ENCODE measurements around the gene SH3BP4.
A peak's percentile ranks its signal among the peaks of the same experiment; 100 is the strongest.

Gene SH3BP4

DNA sequence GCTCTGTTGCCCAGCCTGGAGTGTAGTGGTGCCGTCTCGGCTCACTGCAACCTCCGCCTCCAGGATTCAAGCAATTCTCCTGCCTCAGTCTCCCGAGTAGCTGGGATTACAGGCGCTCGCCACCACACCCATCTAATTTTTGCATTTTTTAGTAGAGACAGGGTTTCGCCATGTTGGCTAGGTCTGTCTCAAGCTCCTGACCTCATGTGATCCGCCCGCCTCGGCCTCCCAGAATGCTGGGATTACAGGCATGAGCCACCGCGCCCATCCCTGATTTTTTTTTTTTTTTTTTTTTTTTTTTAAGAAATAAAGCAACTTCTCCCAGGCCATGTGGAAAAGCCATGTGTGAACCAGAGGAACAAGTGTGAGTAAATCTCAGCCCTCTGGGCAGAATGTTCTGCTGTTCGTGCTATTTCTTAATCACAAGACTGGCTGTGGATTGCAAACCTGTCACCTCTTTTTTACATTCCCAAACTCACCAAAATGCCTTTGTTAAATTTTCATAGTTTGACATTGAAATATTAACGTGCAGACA, 6.4 kb upstream of the SH3BP4 start:
- DNase-seq: no peak

GRCh38 chr2:234947556-234947955, 4.3 kb upstream of the SH3BP4 start:
- no peak for DNase-seq

- no peak for DNase-seq
These were observed 1.9 kb upstream of the SH3BP4 start for GRCh38 chr2:234949762-234950434.

DNA sequence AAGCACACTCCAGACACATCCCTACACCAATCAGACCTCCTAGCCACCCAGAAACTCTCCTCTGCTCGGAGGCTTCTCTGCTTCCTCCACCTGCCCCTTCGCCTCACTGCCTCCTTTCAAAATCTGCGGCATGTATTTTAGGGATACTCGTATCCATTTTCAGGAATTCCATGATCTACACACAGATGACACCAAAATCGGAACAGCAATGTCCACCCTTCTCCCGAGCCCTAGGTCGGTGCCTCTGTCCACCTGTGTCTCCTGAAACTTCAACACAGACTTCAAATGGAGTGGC, 1.4 kb upstream of the SH3BP4 start:
- no peak for DNase-seq

DNA sequence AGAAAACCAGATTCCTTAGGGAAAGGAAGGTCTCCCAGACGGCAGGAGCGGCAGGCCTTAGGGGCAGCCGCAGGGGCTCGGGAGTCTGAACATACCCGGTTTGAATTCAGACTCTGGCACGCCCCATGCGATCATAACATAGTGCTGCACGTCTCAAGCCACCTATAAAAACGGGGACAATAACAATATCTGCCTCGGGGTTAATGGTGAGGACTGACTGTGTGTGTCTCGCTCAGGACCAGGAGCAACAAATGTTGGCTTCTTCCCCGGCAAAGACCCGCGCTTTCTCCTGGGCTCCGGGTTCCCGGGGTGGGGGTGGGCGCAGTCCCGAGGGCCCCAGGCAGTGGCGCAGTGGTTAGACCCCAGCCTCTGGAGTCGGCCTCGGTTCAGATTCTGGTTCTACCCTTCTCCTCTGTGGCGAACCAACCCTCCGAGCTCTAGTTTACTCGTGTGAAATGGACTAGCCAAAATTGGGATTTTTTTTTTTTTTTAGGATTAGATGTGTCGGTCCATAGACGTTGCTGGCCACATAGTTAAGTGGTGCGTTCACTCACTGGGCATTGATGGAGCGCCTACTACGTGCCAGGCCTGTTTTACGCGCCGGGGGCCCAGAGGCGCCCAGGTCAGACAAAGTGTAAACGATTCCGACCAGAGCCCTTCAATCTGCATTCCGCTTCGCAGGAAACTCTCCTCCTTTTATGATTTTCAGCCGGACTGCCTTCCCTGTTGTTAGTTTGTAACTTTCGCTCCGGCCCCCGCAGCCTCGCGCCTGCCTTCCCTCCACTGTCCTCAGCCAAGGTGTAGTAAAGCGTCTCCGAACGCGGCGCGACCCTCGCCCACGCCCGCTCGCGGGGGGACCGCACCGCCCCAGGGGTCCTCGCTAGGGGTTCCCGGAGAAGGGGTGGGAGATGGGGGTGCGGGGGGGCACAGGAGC, 820 bp upstream of the SH3BP4 start:
- DNase-seq: peak; percentile 13

- DNase-seq: peak; percentile 45
These were observed 676 bp downstream of the SH3BP4 start for GRCh38 chr2:234952270-234953115.

DNA sequence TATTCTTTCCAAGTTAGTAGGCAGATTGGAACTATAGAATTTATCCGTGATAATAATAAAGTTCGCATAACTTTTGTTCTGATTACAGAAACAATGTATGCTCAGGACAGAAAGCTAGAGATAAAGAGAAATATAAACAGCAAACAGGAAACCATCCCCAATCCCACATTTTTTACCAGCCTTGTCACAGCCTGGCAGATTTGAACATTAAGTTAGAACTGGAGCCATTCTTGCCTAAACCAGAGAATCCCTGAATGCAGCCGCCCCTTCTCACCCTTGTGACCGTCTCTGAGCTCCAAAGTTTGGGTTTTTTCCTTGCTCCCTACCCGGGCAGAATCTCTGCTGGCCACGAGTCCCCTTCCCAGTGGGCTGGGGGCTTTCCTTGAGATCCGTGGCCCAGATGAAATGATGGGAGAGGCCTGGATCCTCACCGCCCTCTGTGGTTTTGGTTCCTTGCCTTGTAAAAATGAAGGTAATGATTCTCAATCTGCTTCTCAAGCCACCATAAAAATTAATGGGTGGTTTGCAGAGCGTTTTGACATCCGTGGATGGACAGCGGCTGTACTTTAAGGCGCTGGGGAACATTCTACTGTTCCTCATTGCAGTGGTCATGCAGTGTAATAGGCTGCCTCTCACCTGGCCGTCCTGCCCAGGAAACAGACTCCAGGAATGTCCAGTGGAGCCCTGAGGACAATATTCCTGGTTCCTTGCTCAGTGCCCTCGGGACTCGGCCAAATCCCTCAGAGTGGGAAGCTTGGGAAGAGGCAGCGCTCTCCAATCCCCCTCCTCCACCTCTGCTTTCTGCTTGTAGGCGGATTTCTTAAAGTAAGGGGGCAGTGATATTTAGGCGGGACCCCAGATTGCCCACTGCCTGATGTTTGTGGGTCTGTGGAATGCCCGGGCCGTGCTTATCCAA, 1.6 kb downstream of the SH3BP4 start:
- DNase-seq: no peak

- DNase-seq: no peak
These were observed 2.8 kb downstream of the SH3BP4 start for GRCh38 chr2:234954551-234954992.

- no peak for DNase-seq
These were observed 3.3 kb downstream of the SH3BP4 start for GRCh38 chr2:234955091-234955591.

- DNase-seq: no peak
These were observed 4.2 kb downstream of the SH3BP4 start for GRCh38 chr2:234955971-234956509.

DNA sequence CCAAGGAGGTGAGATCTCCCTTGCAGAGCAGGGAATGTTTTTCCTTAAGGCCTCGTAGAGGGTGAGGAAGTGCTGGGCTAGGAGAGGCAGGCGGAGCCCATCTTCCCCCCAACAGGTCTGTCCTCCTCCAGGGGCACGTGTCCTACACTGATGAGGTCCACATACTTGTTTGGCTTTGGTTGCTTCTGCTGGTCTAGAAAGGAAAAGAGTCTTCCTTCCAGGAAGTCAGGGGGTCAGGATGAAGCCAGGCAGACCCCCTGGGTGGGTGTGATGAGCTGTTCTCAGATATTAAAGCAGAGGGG, 6.0 kb downstream of the SH3BP4 start:
- no peak for DNase-seq

DNA sequence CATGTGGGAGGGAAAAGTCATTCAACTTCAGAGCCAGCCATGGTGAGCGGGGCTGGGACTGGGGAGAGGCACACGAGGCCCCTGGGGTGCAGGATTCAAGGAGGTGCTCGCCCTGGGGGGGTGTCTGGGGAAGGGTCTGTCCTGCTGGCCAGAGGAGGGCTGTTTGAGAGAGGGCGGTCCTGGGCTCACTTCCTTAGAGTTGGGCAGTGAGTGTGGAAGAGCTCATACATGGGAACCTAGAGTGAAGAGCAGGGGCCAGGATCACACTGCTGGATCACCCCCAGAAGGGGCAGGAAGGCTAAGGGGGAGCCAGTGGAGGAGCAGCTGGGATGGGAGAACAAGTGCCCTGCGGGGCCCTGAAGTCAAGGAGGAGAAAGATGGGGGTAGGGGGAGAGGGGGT, 6.5 kb downstream of the SH3BP4 start:
- DNase-seq: no peak

- no peak for DNase-seq
These were observed 7.1 kb downstream of the SH3BP4 start for GRCh38 chr2:234958746-234959395.

- peak; percentile 56 for DNase-seq
These were observed 8.6 kb downstream of the SH3BP4 start for GRCh38 chr2:234960175-234961088.

GRCh38 chr2:234961784-234962183, 10.0 kb downstream of the SH3BP4 start:
- no peak for DNase-seq

DNA sequence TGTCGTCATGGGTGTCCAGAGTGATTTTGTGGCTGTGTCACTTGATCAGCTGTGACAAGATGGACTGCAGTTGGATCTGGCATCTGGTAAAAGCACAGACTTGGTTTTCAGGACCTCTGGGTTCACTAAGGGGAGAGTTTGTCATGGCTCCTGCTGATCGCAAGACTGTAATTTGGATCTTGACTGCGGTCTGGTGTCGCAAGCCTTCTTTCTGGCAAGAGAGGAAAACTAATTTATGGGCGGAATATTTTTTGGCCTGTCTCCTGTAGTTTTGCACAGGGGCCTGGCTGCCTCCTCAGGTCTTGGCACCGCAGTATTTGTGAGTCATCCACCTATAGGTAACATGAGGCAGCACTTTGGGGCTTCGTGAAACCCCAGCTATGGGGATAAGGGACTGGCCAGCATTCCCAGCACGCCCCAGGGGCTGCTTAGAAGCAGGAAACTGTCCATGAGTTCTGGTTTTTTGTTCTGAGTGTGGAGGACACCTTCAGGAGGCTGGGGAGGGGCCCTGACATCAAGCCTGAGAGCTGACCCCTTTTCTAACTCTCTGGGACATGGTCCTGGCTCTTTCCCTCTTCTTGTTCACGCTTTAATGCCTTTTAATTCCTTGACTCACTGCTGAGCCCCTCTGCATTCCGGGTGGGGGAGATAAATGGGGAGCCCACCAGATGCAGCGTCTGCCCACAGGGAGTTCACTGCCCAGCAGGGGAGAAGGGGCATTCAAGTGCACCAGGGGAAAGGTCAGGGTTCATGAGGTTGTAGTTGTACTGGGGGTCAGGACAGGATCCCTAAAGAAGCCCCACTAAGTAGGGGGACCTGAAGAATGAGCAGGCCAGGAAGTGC, 12.2 kb downstream of the SH3BP4 start:
- DNase-seq: no peak

DNA sequence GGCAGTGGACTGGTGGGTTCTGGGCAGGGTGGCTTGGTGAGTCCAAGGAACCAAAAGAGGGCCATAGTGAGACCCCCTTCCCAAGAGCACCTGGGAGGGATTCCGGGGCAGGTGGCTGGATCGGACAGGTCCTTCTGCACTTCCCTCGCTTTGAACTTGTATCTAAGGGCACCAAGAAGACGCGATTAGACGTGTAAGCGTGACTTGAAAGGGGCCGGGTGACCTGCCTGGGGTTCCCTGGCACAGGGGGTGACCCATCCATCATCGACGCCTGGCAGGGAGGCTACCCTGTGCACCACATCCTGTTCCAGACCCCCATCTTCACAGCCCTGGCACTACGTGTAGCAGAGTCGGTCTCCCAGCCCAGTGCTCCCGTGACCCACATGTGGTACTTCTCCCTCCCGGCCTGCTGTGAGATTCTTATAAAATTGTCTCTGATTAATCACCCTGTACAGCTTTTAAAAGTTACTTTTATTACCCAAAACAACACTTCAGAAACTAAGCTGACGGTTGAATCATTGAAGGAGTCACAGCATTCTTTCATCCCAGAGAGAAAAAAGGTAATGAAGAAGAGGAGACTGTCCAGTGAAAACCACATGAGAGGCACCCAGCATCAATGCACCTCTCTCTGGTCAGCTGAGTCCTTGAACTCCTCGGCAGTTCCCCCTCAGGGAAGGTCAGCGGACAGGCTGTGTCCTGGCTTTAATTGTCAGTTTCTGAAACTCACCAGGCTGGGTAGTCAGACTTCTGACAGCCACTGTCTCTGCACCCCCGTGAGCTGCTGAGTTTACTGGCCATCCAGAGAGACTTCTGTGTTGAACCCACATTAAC, 13.0 kb downstream of the SH3BP4 start:
- DNase-seq: no peak

GRCh38 chr2:234966340-234966739, 14.5 kb downstream of the SH3BP4 start:
- DNase-seq: no peak
